Stimulated activated CD4-positive, alpha-beta T cell treated with anti-CD3 and anti-CD28 coated beads, Interleukin-15, amount 100 ng/mL, for 1 hour (primary cell): Measurements from ENCODE around the gene LRRFIP2.
"Not testable (repeated sequence)": the region's sequence is repeated elsewhere in the genome, so short reads cannot be mapped to it uniquely, and the experiment has no call there.

Experiments
- DNase-seq, 2 donors: peaks; one replicate each; pipeline ENCODE4 v3.0.0-alpha.2; 2020; ENCODE audit warnings: low read depth in 1 of 2, low spot score in 1 of 2

The LRRFIP2 gene

DNA sequence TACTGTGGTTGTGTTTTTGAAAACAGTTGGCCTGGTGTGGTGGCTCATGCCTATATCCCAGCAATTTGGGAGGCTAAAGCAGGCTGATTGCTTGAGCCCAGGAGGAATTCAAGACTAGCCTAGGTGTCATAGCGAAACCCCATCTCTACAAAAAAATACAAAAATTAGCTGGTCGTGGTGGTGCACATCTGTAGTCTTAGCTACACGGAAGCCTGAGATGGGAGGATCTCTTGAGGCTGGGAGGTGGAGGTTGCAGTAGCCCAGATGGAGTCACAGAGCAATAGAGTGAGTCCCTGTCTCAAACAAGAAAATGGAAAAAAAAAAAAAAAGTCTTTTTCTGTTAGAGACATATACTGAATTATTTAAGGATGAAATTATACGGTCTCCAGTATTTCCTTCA, 14.7 kb upstream of the LRRFIP2 start:
- DNase-seq: no peak

DNA sequence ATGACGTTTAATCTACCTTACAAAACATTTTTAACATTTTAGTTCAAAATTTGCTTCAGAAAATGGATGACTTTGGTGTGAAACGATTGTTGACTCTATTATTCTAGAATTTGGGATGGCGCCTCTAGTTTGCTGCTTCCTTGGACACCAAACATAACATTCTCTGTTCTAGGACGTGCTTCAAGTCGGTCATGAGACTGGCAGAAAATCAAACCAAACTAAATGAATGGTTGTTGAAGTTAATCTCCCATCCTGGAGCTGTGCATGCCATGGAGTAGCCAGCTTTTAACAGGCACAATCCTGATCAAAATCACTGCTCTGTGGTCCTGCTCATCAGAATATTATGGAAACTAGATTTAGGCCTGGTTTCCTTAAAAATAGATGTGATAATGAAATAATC, 9.6 kb upstream of the LRRFIP2 start:
- no peak for DNase-seq

DNA sequence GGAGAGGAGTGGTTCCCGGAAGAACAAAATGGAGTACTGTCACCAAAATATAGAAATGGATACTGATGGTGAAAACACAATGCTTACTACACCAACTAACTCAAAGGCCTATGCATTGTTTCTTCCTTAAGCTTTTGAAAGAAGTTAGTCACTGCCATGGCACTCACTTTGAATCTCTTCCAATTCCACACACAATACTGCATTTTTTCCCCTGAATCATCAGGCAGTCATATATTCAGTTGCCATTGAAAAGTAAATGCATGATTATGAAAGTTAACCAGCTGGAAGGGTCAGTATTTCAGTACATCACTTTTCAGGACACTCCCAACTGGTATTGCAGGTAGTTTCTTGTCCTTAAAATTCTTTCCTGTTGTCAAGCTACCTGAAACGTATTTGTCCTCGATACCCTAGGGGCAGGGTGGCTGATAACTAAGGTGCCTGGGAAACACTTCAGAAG, 9.0 kb upstream of the LRRFIP2 start:
- no peak for DNase-seq

DNA sequence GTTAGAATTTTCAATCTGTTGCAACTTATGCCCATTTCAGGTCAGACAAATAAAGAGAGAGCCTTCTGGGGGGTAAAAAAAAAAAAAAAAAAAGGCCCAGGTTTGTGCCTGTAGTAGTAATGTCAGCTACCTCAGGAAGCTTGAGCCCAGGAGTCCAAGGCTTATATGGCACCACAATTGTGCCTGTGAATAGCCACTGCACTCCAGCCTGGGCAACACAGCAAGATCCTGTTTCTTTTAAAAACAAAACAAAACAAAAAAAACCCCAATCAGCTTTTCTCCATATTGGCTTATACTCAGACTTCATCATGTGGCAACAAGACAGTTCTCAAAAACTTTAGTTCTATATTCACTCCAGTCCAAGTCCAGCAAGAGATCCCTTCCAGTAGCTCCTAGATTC, 8.4 kb upstream of the LRRFIP2 start:
- no peak for DNase-seq

DNA sequence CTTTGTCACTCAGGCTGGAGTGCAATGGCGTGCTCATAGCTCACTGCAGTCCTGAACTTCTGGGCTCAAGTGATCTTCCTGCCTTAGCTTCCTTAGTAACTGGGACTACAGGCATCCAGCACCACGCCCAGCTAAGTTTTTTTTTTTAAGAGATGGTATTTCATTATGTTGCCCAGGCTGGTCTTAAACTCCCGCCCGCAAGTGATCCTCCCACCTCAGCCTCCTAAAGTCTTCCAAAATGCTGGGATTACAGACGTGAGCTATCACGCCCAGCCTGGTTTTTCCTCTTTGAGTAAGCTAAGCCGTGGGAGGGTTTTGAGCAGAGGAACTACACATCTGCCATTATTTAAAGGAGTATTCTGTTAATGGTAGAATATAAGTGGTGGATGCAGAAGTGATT, 7.4 kb upstream of the LRRFIP2 start:
- no peak for DNase-seq

DNA sequence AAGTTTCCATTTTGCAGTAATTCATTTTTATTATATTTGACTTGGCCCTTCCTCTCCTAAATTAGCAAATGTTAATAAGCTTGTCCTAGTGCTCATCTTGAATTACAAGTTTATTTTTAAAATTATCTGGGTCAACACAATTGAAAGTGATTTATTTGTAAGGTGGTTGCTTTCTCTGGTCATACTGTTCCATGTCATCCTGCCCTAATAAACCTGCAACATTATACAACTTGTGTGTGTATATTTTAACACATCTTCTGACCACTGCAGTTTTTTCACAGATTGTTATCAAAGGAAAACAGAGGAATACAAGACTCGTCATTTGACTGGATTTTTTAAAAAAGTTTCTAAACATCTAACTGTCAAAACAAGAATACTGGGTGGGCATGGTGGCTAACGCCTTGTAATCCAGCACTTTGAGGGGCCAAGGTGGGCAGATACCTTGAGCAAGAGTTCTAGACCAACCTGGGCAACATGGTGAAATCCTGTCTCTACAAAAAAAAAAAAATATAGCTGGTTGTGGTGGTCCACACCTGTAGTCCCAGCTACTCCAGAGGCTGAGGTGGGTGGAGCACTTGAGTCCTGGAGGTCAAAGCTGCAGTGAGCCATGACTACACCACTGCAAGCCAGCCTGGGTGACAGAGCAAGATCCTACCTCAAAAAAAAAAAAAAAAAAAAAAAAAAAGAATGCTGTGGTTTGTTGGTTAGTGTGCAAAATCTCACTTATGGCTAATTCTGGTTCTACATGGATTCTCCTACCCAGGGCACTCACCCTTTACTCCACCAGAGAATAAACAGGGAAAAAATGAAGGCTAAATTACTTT, 5.0 kb upstream of the LRRFIP2 start:
- DNase-seq: no peak

DNA sequence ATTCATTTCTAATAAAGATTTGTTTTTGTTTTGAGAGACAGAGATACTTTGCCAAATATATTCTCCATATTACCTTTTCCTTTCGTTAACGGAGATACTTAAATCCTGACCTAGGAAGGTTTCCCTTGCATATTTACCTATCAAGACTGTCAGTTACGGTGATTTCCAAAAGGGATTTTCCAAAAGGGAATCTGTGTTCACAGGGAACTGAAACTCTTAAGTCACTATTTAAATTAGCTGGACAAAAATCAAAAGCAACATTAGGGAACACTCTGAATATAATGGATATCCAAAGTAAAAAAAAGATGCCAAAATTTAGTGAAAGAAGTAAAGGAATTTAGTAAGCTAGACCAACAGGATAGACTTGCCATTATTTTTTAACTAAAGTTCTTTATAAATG, 576 bp downstream of the LRRFIP2 start:
- no peak for DNase-seq

DNA sequence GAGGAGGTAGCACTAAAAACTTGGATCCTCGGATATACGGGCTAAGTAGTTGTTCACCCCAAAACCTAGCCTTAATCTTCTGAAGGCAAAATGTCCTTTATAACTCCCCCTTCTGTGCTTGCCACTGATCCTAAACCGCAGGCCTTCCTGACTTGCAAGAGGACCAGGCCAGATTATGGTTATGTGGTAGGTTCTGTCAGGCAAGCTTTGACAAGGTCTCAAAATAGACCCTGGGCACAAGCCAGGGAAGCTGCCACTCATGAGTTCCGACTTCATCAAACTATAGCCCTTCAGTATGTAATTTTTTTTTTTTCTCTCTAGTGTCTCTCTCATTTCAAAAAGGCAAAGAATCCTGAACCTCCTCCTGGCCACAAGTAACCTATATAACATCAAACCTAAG, 3.2 kb downstream of the LRRFIP2 start:
- no peak for DNase-seq

DNA sequence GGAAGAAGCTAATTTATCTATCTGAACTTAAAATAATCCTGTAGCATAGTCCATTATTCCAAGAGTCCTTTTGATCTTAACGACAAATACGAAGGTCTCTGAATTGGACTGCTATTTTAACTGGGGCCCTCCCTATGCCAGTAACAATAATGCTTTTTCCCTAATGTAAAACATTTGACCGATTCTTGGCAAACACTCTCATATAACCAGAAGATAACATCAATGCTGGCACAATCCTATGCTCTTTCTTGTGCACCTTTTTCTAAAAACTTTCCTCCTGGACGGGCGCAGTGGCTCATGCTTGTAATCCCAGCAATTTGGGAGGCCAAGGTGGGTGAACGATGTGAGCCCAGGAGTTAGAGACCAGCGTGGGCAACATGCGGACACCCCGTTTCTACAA, 3.9 kb downstream of the LRRFIP2 start:
- no peak for DNase-seq

DNA sequence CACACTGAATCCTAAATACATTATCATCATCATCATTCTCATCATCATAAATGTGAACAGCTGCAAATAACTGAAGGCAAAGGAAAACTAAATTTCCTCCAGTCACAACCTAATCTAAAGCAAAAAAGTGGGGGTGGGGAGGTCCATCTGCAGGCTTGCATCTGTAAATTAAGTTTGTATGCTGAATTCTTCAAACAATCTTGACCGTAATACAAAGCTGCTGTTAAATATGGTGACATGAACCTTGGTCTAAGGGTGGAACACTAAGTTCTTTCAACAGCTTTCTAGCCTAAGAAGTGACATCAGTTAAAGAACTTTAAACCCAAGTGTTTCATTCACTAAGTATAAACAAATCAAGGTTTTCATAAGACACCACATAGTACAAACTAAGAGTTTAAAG, 4.3 kb downstream of the LRRFIP2 start:
- DNase-seq: no peak

DNA sequence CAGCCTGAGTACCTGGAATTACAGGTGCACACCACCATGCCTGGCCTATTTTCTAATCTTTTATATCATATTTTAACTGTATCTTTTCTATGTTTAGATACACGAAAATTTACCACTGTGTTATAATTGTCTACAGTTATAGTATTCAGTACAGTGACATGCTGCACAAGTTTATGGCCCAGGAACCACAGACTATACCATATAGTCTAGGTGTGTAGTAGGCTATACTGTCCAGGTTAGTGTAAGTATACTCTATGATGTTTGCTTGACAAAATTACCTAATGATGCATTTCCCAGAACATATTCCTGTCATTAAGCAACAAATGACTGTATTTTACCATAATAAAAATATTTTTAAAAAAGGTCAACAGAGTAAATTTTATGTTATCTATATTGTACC, 5.5 kb downstream of the LRRFIP2 start:
- DNase-seq: no peak

DNA sequence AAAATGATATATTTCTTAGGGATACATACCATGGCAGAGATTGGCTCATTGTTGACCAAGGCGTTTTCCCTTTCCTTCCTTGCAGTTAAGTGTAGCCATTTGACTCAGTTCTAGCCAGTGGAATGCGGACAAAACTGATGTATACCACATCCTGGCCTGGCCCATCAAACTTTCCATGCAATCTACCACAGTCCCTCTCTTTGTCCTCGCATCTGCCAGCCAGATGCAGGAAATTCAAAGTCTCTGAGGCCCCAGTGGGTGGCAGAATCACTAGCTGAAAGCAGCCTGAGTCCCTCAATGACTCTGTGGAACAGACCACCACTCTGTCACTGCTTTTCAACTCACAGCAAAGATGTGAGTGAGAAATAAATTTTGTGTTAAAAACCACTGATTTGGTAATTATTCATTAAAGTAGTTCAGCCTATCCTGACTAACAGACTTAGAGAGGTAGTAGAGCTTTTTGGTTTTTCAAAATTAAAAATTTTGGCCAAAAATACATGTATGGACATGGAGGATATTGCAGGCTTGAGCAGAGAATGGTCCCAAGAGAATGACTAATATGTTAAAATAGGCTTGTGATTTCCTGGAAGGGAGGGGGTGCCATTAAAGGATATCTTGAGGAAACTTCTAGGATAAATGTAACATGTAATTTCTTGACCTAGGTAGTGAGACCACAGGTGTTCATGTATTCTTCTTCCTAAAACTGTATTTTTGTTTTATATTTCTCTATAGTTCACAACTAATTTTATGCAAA, 10.9 kb downstream of the LRRFIP2 start:
- DNase-seq: no peak

DNA sequence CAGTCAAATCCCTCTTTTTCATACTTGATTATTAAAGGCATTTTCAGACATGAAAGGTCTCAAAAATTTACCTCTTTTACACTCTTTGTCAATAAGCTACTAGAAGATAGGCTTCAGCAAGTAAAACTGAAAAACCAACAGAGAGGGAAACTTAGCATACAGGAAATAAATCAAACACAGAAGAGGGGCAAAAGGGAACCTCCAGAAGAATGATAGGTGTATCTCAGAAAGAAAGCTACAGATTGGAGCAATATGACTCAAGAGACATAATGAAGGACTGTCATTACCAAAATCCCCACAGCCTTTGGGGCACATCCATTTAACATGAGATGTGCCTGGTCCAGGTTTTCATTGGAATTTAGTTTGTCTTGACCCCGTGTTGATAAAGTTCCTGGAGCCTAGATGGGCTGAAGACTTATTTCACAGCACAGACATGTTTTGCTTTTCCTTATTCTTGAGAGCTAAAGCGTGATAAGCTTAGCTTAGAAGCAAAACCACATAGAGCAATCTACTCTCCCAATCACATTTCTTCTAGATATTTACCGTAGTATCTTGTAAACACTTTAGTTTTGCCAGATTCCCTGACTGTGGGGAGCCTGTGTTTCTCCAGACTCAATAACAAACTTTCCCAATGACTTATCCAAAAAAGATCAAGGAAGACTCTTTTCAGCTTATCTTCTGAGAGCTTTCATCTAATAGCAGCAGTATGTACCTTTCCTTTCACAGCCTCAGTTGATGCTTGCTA, 11.7 kb downstream of the LRRFIP2 start:
- no peak for DNase-seq

DNA sequence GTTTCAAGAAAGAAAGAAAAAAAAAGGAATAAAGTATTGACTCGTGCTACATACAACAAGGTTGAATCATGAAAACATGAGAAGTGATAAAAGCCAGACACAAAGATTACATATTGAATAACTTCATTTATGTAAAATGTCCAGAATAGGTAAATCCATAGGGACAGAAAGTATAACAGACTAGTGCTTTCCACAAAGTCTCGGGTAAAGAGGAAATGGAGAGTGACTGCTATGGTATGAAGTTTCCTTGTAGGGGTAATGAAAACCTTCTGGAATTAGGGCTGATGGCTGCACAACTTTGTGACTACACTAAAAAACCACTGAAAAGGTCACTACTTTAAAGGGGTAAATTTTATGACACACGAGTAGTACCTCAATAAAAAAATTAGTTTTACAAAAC, 13.0 kb downstream of the LRRFIP2 start:
- DNase-seq: no peak

DNA sequence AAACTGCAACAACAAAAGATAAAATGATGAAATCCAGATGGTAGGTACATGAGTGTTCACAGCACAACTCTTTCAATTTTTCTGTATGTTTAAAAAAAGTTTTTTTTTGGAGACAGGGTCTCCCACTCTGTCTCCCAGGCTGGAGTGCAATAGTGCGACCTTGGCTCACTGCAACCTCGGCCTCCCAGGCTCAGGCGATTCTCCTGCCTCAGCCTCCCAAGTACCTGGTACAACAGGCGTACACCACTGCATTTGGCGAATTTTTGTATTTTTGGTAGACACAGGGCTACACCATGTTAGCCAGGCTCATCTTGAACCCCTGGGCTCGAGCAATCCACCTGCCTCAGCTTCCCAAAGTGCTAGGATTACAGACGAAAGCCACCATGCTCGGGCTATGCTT, 18.6 kb downstream of the LRRFIP2 start:
- no peak for DNase-seq

DNA sequence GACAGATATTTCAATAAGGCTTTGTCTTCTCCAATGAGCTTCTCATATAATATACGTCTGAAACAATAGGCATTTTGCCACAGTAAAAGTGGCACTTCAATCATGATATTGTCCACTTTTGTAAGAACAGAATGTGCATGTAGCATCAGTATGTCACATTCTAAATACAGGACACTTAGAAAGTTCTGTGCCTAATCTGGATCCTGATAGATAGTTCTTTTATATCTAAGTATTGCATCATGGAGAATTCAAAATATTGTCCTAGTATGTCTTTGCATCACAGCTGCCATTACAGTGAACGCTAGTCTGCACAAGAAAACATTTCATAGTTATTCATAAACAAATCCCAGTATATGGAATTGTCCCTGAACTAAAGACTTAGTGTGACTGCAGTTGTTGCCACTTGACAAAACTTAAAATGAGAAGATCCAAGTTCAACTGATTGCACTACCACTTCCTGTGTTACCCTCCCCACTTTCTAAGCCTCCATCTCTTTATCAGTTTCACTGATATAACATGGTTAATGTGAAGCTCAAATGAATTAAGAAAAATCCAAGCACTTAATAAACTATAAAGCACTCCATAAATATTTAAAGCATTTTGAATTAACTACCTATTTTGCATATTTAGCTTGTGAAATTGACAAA, 19.6 kb downstream of the LRRFIP2 start:
- DNase-seq: no peak

DNA sequence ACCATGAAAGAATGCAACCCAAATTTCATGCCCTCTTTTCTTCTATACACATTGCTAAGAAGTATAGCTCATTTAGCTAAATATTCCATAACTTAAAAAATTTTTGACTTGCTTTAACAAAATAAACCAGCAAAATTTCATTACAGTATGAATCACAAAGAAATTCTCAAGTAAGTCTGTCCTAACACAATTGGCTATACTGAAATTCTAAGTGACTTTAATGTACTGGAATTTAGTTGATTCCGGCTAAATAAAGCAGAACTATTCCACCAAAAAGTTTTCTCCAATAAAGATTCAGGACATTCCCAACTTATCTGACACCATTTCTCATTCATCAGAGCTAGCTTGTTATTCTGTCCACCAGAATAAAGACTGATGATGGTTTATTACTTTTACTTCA, 23.8 kb downstream of the LRRFIP2 start:
- no peak for DNase-seq

DNA sequence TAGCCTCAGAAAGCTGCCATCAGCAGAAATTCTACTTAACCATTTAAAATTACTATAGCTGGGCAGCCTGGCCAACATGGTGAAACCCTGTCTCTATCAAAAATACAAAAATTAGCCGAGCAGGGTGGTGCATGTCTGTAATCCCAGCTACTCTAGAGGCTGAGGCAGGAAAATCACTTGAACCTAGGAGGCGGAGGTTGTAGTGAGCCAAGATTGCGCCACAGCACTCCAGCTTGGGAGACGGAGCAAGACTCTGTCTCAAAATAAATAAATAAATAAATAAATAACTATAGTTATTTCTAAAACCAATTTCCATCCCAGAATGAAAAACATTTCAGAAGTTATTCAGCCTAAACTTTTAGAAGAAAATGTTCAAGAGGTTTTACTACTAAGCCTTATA, 25.1 kb downstream of the LRRFIP2 start:
- DNase-seq: no peak

DNA sequence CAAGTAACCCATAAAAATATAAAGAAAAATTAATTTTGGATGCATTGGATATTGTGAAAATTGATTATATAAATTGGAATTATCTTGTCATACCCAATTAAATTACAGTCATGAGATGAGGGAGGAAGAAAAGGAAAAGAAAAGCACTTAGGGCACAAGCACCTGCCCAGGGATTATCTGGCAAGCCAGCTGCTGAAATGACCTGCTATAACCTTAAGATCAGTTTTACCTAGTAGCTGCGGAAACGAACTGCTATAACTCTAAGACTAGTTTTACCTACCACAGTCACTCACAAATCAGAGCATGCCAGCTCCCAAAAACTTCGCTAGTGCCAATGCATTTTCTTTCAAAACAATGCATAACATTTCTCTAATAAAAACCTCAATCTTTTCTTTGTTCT, 26.2 kb downstream of the LRRFIP2 start:
- no peak for DNase-seq

DNA sequence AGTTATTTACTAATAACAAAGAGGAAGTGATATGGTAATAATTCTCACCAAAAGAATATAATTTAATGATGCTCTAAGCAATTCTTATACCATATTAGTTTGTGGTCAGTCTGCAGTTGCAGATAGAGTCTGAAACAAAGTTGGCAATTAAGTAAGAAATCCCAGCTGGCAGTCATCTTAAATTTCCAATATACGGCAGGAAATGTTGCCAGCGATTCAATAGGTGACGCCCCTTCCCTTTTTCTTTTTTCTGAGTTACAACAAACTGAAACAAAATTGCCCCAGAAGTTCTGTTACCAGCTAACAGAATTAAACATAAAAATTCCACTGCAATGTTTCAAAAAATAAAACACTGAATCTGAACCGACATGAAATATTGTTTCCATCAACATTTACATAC, 26.7 kb downstream of the LRRFIP2 start:
- no peak for DNase-seq

DNA sequence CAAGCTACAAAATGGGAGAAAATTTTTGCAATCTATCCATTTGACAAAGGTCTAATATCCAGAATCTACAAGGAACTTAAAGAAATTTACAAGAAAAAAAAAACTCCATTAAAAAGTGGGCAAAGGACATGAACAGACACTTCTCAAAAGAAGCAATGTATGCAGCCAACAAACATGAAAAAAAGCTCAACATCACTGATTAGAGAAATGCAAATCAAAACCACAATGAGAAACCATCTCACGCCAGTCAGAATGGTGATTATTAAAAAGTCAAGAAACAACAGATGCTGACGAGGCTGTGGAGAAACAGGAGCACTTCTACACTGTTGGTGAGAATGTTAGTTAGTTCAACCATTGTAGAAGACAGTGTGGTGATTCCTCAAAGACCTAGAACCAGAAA, 27.5 kb downstream of the LRRFIP2 start:
- not testable (repeated sequence) for DNase-seq
